ENCODE data around the gene STAU1.
"Not testable (repeated sequence)": the region's sequence is repeated elsewhere in the genome, so short reads cannot be mapped to it uniquely, and the experiment has no call there.

The STAU1 gene

DNA sequence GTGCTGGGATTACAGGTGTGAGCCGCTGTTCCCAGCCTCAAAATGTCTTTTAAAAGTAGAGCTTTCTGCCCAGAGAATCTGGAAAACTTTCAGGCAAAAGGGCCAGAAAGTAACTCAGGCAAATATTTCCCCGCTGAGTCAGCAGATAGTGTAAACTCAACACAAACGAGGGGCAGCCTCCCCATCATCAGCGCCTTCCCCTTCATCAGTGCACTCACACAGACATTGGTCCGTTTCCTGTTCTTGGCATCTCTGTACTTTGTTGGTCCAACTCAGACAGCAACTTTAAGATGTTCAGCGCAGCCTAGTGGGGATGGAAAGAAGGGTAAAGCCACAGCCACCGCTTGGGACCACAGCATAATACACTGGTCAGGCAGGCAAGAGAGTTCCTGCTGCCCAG lies 72.6 kb downstream of the STAU1 start:
- DNase-seq: no peak

DNA sequence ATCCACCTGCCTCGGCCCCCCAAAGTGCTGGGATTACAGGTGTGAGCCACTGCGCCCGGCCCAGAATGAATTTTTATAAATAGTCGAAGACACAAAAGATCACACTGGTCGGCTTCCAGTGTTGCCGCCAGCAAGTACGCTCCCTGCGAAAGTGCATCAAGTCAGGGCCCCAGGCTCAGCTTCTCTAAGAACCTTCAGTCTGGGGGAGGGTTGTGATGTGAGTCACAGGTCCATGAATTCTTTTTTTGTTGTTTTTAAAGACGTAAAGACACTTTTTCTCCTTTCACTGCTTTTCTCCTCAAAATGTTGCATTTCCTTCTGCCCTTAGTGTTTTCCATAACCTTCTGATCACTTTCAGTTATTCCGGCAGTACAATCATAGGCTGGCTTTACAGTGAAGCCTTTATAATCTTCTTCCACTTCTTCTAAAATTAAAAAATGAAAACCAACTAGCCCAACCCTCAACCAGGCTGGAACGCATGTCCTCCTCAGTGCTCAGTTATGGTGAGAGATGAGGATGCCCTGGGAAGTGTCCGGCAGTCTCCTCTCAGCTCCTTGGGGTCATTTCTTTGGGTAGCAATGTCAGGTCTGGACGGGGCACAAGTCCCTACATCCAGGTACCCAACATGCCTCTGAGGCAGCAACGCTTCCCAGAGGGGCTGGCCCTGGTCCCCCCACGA lies 75.4 kb downstream of the STAU1 start:
- DNase-seq: no peak

DNA sequence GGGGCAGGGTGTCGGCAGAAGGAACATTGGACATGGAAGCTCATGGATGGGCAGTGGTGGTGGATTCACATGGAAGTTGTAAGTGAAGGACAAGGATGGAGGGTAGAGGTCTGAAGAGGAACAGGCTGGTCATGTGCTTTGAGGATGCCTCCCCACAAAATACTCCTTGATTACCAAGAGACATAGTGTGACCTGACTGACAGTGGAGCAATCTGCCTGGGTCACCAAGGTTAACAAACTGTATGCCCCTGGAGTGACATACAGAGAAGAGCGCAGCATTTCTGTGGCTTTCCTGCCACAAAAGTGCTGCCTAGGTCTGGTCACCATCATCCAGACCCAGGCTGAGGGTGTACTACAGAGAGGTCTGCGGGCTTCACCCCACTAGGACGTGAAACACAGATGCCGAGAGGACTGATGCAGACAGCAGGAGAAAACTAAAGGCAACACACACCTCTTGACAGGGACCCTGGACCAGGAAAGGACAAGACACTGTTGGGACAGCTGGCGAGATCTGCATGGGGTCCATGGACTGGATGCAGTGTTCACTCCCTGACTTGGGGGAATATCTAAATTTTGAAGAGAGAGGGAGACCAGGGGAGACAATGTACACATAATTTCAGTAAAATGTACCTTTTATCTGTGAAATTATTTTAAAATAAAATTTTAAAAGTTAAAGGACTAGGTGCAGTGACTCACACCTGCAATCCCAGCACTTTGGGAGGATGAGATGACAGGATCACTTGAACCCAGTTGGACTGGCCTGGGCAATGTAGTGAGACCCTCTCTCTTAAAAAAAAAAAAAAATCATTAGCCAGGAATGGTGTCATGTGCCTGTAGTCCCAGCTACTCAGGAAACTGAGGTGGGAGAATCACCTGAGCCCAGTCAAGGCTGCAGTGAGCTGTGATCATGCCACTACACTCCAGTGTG lies 77.1 kb downstream of the STAU1 start:
- no peak for DNase-seq

DNA sequence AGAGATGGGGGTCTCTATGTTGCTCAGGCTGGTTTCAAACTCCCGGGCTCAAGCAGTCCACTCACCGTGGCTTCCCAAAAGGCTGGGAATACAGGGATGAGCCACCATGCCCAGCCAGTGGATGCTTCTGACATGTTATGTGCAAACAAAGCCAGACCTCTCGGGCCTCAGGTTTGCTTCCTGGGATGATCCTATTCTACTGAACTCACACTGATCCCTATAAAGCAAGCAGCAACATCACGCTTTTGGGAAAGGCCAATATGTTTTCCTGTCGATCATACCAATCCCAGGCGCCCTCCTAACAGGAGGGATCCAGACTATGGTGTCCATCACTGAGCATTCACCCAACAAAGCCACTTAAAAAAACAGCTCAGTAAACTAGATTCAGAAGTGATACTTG lies 81.8 kb downstream of the STAU1 start:
- no peak for DNase-seq

DNA sequence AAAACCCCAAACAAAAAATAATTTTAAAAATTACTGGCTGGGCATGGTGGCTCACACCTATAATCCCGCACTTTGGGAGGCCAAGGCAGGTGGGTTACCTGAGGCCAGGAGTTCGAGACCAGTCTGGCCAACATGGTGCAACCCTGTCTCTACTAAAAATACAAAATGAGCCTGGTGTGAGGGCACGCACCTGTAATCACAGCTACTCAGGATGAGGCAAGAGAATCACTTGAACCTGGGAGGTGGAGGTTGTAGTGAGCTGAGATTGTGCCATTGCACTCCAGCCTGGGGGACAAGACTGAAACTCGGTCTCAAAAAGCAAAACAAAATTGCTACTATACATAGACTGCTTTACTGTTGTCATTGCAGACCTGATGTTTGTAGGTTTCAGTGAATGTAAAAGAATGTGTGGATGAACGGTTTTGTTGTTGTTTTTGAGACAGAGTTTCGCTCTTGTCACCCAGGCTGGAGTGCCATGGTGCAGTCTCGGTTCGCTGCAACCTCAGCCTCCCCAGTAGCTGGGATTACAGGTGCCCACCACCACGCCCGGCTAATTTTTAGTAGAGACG lies 83.1 kb downstream of the STAU1 start:
- DNase-seq: not testable (repeated sequence)

DNA sequence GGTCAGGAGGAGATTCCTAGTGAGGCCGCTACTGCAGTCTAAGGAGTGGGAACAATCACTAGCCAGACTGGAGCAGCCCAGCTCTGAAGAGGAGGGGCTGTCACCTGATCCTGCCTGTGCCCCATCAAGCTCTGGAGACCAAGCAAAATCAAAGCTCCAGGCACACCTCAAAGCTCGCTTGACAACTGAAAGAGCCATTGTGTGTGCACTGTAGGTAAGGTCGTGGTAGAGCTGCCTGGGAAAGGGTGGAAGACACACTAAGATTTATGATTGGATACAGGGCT lies 83.8 kb downstream of the STAU1 start:
- no peak for DNase-seq

DNA sequence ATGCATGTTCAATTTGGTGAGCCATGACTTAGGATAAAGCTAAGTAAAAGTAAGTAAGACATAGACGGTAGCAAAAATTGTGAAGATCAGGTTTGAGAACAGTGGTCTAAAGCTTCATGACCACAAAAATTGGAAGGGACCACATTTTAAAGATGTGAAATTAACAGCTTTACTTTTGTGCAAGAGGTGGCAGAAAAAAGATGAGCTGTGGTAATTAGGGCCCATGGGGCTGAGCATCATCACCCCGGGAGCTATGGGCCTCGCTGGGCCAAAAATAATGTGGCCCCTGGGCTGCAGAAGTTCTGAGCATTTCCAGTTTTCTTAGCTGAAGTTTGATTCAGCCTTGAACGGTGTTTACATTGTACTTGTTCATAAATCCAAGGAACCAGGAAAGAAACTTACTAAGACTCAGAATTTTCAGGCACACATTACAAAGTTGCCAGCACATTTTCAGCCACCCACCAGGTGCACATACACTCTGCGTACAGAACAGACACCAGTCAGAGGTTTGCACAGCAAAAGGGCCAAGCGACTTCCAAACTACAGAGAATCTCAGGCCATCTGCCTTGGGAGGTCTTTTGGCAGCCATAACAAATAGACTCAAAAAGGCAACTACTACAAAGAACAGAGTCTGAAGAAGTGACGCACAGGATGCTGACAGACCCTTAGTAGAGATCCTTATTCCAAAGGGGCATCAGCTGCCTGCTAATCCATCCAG lies 84.3 kb downstream of the STAU1 start:
- DNase-seq: no peak

DNA sequence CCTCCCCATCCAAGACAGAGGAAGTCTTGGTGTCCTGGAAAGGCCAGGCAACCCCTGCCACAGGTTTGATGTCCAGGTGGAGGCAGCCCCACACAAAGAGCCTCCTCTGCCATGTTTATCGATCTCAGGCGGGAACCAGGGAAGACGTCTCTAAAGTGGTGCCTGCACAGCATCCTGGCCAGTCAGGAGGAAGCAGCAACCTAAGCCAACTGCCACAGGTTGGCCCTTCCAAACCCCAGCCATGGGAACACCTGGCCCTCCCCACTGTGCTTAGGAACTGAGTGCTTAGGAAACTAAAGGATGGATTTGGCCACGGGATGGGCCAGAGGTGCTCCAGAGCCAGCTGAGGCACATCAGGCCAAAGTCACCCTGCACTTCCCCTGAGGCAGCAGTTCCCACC lies 85.1 kb downstream of the STAU1 start:
- DNase-seq: no peak

DNA sequence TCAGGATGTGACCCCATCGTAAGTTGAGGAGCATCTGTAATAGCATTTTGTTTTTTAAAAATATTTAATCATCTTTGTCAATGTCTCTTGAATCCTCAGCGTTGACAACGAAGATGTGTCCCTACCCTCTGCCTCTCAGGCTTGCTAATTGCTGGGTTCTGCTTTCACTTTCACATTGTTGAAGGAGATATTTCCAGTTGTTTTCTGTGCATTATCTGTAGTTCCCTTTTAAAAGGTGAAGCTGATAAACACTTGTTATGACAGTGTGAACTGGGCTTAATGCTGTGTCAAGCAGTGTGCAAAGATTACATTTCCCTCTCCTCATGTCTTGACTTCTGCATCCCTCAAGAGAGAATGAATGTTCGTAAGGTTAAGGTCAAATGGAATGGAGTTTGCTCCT lies 87.2 kb downstream of the STAU1 start:
- DNase-seq: no peak

DNA sequence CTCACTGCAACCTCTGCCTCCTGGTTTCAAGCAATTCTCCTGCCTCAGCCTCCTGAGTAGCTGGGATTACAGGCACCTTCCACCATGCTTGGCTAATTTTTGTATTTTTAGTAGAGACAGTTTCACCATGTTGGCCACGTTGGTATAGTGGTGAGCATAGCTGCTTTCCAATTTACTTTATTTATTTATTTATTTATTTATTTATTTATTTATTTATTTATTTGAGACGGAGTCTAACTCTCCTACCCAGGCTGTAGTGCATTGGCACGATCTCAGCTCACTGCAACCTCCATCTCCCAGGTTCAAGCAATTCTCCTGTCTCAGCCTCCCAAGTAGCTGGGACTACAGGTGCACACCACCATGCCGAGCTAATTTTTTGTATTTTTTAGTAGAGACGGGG lies 87.8 kb downstream of the STAU1 start:
- not testable (repeated sequence) for DNase-seq

DNA sequence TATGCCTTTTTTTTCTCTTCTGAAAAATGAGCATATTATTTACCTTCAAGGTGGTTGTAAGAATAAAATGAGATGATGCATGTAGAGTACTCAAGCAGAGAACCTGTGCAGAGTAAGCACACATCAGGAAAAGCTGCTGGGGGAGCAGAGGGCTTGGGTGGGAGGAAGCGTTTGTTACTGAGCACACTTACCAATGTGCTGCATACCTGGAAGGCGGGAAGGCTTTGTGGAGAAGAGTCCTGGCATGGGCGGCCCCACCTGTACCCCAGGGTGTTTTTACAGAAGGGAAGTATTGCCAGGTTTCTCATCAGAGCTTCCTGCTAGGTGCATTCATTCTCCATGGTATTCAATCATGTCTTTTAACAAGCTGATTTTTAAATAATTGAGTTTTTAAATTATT lies 89.1 kb downstream of the STAU1 start:
- no peak for DNase-seq

DNA sequence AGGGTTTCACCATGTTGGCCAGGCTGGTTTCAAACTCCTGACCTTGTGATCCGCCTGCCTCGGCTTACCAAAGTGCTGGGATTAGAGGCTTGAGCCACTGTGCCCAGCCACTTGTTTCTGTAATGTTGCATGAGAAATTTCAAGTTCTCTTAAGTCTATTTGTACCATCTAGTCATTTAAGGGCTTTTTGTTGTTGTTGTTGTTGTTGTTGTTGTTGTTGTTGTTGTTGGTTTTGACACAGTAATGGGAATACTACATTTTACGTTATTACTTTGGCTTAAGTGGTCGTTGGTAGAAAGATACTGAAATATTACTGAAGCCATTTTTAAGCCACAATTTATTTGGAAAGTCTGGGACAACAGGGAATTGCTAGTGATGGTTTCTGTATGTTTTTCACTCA lies 90.0 kb downstream of the STAU1 start:
- no peak for DNase-seq

DNA sequence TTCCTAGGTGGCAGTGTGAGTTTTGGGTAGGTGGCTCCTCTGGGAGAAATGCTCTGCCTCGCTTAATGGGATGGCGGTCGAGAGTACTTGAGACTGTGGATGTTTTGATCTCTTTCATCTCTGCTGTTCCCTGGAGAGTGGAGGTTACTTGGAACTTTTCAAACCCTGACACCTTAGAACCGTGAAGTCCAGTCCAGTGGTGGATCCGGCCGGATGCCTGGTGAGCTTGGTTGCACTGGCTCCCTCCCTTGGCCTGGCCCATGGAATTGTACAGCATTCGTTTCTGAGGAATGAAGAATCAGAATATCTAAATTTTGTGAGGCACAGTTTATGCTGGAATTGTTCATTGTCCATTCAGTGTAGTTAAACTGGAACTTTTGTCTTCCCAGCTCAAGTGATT lies 91.0 kb downstream of the STAU1 start:
- DNase-seq: no peak

DNA sequence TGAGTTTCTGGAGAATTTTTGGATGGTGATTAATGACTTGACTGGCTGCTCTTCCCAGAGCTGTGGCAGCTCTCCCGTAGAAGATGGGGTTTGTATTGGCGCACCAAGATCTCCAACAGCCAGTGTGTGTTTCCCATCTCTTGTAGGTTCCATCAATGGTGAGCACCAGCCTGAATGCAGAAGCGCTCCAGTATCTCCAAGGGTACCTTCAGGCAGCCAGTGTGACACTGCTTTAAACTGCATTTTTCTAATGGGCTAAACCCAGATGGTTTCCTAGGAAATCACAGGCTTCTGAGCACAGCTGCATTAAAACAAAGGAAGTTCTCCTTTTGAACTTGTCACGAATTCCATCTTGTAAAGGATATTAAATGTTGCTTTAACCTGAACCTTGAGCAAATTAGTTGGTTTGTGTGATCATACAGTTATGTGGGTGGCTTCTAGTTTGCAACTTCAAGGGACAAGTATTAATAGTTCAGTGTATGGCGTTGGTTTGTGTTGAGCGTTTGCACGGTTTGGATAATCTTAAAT lies 91.9 kb downstream of the STAU1 start:
- no peak for DNase-seq

DNA sequence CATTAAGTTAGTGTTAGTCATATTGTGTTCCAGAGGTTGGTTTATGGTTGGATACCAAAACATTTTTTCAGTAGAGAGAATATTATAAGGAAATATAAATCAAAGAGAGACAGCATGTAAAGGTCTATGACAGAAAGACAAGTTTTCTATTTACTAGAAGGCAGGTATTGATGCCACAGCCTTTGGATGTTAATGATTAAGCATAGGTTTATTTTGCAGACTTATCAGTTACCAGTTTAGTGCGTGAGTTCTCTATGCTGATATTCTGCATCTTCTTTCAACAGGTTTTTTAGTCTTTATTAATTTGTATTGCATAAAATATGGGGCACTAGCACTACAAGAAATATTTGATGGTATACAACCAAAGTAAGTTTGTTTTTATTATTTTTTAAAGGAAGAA lies 96.4 kb downstream of the STAU1 start:
- no peak for DNase-seq

DNA sequence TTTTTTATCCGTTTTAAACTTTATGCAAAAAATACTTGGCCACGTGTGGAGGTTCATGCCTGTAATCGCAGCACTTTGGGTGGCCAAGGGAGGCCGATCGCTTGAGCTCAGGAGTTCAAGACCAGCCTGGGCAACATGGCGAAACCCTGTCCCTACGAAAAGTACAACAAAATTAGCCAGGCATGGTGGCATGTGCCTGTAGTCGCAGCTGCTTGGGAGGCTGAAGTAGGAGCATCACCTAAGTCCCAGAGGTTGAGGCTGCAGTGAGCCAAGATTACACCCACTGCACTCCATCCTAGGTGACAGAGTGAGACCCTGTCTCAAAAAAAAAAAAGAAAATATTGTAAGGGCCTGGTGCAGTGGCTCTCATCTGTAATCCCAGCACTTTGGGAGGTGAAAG lies 97.0 kb downstream of the STAU1 start:
- no peak for DNase-seq

DNA sequence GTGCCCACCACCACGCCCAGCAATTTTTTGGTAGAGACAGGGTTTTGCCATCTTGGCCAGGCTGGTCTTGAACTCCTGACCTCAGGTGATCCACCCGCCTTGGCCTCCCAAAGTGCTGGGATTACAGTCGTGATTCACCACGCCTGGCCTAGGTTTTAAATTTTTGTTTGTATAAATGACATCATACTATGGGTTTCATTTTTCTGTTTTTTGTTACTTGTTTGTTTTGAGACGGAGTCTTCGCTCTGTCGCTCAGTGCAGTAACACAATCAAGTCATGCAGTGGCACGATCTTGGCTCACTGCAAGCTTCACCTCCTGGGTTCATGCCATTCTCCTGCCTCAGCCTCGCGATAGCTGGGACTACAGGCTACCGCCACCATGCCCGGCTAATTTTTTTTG lies 105.8 kb downstream of the STAU1 start:
- not testable (repeated sequence) for DNase-seq

DNA sequence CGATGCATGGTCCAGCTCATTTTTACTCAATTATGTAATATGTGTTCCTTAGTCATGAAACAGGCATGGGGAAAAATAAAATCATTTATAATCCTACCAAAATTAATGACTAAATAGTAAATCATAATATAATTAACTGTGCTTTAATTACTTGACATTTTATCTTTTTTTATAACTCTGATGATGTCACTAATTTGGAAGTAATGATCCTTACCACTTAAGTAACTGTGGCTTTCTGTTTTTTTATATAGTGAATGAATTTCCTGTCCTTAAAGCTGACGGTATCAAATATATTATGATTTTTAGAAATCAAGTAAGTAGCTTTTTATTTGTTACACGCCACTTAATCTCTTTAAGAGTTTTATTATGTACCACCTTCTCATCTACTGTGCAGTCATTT lies 109.8 kb downstream of the STAU1 start:
- no peak for DNase-seq

DNA sequence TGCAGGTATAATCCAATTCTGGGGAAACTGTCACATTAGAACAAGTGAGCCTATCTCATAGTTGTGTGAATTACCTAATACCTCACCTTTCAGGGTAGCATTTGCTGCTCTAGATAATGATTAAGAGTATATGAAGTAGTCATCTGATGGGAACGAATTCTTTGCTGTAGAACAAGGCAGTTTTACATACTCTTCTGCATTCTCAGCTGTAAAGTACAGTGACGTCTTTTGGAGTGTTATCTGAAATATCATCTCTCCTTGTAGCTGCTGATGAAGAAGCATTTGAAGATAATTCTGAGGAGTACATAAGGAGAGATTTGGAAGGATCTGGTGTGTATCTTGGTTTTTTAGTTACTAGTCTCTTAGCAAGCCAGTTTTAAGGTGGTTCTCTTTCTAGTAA lies 113.6 kb downstream of the STAU1 start:
- no peak for DNase-seq
